Esophagus muscularis mucosa (tissue), 4 donors: Measurements from ENCODE around the gene REEP2. TPM values are rescaled to one million over a fixed set of nuclear protein-coding genes. Genes with fewer than 3 reads are reported as not detected.

ENCODE experiments used
- DNase-seq: peaks from one replicate; pipeline ENCODE4 v3.0.0-alpha.2; 2017; ENCODE audit errors: extremely low spot score
- H3K27ac ChIP-seq, 4 donors: fragments of 200-600 bp; sonication (generic); replicated peaks in 1 of 4; 1 replicate in 3 of 4; 2 replicates in 1 of 4; pipeline ENCODE4 v1.5.1; 2016 to 2019; ENCODE audit warnings: mild to moderate bottlenecking in 1 of 4
- H3K27me3 ChIP-seq, 4 donors: fragments of 200-600 bp; sonication (generic); one replicate each; pipeline versions ENCODE4 v1.5.1 to v1.6.0; 2016 to 2019
- H3K36me3 ChIP-seq, 4 donors: fragments of 200-600 bp; sonication (generic); one replicate each; pipeline ENCODE4 v1.5.1; 2016 to 2019
- H3K4me1 ChIP-seq, 4 donors: fragments of 200-600 bp; sonication (generic); one replicate each; pipeline ENCODE4 v1.5.1; 2016 to 2019
- H3K4me3 ChIP-seq, 4 donors: fragments of 200-600 bp; sonication (generic); 1 replicate in 2 of 4; 2 replicates in 2 of 4; pipeline ENCODE4 v1.5.1; 2016 to 2019; ENCODE audit warnings: mild to moderate bottlenecking in 4 of 4, moderate library complexity in 1 of 4
- H3K9me3 ChIP-seq, 4 donors: fragments of 200-600 bp; sonication (generic); 1 replicate in 3 of 4; 2 replicates in 1 of 4; pipeline ENCODE4 v1.5.1; 2016 to 2019
- EP300 ChIP-seq: sonication (generic); formaldehyde crosslinking; IDR thresholded peaks from one replicate; pipeline ENCODE4 v1.6.1; 2017; ENCODE audit warnings: antibody characterized with exemption
- POLR2A ChIP-seq: fragments of 450-650 bp; IDR thresholded peaks from one replicate; pipeline ENCODE4 v1.6.1; 2017; ENCODE audit warnings: antibody characterized with exemption, moderate library complexity, mild to moderate bottlenecking, low read depth
- POLR2AphosphoS5 ChIP-seq, 2 donors: sonication (generic); formaldehyde crosslinking; IDR thresholded peaks; one replicate each; pipeline ENCODE4 v1.6.1; 2017; ENCODE audit warnings: antibody characterized with exemption in 2 of 2
- WGBS: methylation state at CpG from one replicate; pipeline ENCODE4 v1.1.5; 2018; 5-methylcytosine and 5-hydroxymethylcytosine counted together
- intact Hi-C: fragments of 100-400 bp; cut with DNase I; formaldehyde crosslinking; loops from one replicate; pipeline ENCODE4 v1.15.1; 2023
- total RNA-seq, 4 donors: library from RNA; depleted of rRNA; stranded (reverse); fragments of >200 nt; gene quantifications; one replicate each; pipeline versions ENCODE4 v1.1.0 to v1.2.1, GENCODE V29; 2016
- TF ChIP-seq, protein P1 (sequence below), 3 experiments: fragments of 200-600 bp in 2 of 3; fragments of 450-650 bp in 1 of 3; sonication (generic) in 2 of 3; IDR thresholded peaks; one replicate each; pipeline ENCODE4 v1.5.1; 2017 to 2019; ENCODE audit warnings: antibody characterized with exemption in 3 of 3, mild to moderate bottlenecking in 2 of 3, moderate library complexity in 1 of 3

Gene REEP2
- total RNA-seq, 4 donors from 2014 or later, result 24.5 to 55.9 (median 33.6) TPM

DNA sequence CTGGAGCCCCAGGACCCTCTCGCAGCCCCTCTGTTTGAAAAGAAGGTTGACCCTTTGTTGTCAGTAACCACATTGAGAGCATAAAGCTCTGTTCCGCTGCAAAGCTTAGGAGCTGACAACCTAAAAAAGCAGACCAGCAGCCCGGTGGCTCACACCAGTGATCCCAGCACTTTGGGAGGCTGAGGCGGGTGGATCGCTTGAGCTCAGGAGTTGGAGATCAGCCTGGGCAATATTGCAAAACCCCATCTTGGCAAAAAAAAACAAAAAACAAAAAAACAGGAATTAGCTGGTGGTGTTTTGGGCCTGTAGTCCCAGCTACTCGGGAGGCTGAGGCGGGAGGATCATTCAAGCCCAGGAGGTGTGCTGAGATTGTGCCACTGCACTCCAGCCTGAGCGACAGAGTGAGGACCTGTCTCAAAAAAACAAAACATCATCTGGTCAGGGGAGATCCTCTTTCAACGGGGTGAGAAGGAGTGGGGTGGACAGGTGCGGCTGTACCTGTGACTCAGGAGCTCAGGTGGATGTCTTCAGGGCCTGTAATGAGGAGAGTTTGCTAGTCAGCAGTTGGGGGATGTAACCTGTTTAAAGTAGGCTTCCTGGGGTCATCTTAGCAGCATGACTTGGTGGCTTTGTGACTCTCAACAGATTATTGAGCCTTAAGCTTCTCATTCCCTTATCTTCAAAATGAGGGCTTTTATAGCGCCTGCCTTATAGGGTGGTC, 694 bp upstream of the REEP2 start:
- Histone ChIP-seq H3K4me1 (peaks cover 26 to 31% (median 28%) of the 10 kb centered on the region in 4 donors), H3K36me3 (peaks cover 25 to 43% (median 36%) of the 10 kb centered on the region in 4 donors), H3K9me3 (no peaks in the 10 kb centered on the region), H3K4me3 (peak overlapping the region; percentile 61 to 76 (median 64)), H3K27ac (peak overlapping the region; percentile 75 to 80 (median 76)), H3K27me3 (no peaks in the 10 kb centered on the region)
- TF ChIP-seq EP300 (no peak), POLR2A (no peak), POLR2AphosphoS5 (IDR thresholded peaks at IDR 0.05) (no peak)
- TF ChIP-seq, protein P1, sequence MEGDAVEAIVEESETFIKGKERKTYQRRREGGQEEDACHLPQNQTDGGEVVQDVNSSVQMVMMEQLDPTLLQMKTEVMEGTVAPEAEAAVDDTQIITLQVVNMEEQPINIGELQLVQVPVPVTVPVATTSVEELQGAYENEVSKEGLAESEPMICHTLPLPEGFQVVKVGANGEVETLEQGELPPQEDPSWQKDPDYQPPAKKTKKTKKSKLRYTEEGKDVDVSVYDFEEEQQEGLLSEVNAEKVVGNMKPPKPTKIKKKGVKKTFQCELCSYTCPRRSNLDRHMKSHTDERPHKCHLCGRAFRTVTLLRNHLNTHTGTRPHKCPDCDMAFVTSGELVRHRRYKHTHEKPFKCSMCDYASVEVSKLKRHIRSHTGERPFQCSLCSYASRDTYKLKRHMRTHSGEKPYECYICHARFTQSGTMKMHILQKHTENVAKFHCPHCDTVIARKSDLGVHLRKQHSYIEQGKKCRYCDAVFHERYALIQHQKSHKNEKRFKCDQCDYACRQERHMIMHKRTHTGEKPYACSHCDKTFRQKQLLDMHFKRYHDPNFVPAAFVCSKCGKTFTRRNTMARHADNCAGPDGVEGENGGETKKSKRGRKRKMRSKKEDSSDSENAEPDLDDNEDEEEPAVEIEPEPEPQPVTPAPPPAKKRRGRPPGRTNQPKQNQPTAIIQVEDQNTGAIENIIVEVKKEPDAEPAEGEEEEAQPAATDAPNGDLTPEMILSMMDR (IDR thresholded peaks at IDR 0.05), result no peak
- intact Hi-C loops, result no loop called here
- 81% methylated on average over 11 of the region's 11 CpGs for WGBS
- DNase-seq, result no peak

DNA sequence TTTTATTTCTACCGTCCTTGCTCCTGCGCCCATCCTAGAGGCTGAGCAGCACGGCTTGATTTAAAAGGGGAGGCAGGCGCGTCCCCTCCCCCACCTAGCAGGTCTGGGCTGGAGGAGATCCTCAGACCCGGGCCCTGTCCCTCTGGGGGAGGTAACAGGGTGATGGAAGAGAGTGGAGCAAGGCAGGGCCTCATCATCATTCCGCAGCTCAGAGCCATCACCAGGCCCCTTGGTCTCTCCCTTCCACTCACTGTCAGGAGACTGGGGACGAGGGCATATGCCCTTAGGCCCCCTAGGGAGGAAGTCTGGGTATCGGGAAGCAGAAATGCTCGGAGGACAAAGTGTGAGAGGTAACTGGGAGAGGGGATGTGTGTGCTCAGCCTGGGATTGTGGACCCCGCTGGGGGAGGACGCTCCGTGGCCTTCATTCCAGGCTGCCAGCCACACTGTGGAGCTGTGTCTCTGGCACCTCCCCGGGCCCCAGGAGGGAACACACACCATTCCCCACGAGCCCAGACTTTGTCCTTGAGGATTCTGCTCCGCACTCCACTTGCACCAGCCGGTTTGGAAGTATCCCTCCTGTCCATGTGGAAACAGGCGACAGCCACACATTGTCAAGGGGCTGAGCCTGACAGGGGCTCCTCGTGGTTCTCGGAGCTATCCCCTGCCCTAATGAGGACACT, 761 bp downstream of the REEP2 start:
- no peak for DNase-seq
- Histone ChIP-seq H3K27ac (peak overlapping the region; percentile 75 to 80 (median 76)), H3K36me3 (peaks cover 15 to 35% (median 25%) of the 10 kb centered on the region in 4 donors), H3K27me3 (no peaks in the 10 kb centered on the region), H3K9me3 (no peaks in the 10 kb centered on the region), H3K4me1 (peaks cover 26 to 31% (median 28%) of the 10 kb centered on the region in 4 donors), H3K4me3 (peak overlapping the region; percentile 61 to 76 (median 64))
- TF ChIP-seq, protein P1 (IDR thresholded peaks at IDR 0.05), result no peak
- no peak for TF ChIP-seq POLR2A
- no peak for TF ChIP-seq EP300
- no peak for TF ChIP-seq POLR2AphosphoS5 (IDR thresholded peaks at IDR 0.05)
- 24% methylated on average over 17 of the region's 20 CpGs for WGBS
- intact Hi-C loops, result no loop called here

DNA sequence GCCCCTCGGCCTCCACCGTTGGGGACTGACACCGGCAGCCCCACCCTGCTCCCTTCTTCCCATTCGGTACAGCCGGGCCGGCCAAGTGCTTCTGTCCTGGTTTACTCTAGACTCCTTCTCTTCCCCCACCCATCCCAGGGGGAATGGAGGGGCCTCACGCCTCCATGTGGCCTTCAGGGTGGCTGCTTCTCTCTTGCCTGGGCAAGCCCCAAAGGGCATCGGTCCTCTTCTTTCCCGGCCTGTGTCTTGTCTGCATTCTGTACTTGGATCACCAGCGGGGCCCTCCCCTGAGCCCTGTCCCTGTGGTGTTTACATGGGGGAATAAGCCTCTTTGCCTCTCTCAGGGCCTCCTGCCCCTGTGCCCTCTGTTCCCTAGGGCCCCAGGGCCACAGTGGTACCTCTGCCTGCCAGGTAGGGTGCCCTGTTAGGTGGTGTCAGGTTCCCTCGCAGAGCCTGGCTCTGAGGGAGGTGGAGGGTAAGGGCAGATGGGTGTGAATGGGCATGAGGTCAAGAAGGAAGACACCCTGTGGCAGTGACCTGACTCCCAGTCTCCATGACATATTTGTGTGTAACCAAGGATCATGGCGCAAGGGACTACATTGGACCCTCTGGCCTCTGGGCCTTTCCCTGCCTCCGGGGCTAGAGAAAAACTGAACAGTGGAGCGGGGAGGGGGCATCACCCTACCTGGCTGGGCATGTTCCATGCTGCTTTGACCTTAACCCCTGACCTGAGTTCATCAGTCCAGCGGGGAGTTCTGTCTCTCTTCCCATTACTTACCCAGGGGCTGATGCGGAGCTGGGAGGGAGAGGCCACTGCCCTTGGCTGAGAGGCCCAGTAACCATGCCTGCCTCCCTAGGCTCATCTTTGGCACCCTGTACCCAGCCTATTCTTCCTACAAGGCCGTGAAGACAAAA, 1.6 kb downstream of the REEP2 start:
- DNase-seq, result no peak
- 62% methylated on average over 16 of the region's 17 CpGs for whole genome bisulfite sequencing
- peaks cover 7 to 33% (median 21%) of the 10 kb centered on the region in 4 donors for H3K36me3 ChIP-seq
- H3K4me1 ChIP-seq, result peaks cover 26 to 31% (median 28%) of the 10 kb centered on the region in 4 donors
- intact Hi-C loops, result no loop called here
- no peaks in the 10 kb centered on the region for H3K9me3 ChIP-seq
- H3K27ac ChIP-seq, result peak overlapping the region; percentile 75 to 80 (median 76)
- TF ChIP-seq POLR2A, result no peak
- no peak for TF ChIP-seq EP300
- TF ChIP-seq, protein P1 (IDR thresholded peaks at IDR 0.05), result no peak
- no peak for TF ChIP-seq POLR2AphosphoS5 (IDR thresholded peaks at IDR 0.05)
- no peaks in the 10 kb centered on the region for H3K27me3 ChIP-seq
- H3K4me3 ChIP-seq, result peak overlapping the region; percentile 61 to 76 (median 64)

DNA sequence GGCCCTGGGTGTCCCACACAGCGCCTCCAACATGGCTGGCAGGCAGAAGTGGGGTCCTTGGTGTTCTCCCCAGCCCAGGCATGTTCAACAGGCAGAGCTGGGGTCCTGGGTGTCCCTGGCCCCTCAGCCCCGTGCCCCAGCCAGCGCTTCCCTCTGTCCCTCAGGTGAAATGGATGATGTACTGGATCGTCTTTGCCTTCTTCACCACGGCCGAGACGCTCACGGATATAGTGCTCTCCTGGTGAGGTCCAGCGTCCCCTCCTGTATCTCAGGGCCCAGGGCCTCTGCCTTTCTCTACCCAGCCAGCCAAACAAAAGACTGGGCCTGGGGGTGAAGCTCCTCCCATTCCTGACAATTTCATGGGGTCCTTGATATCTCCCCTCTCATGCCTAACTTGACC, 2.4 kb downstream of the REEP2 start:
- Histone ChIP-seq H3K27ac (peak overlapping the region in 2 of 4 donors; percentile 75 to 80), H3K27me3 (no peaks in the 10 kb centered on the region), H3K9me3 (no peaks in the 10 kb centered on the region), H3K4me3 (no peak overlapping the region), H3K4me1 (peaks cover 26 to 31% (median 28%) of the 10 kb centered on the region in 4 donors), H3K36me3 (peaks cover 0 to 29% (median 16%) of the 10 kb centered on the region in 4 donors)
- 95% methylated on average over 9 of the region's 9 CpGs for WGBS
- intact Hi-C loops, result no loop called here
- TF ChIP-seq, protein P1 (IDR thresholded peaks at IDR 0.05), result no peak
- TF ChIP-seq POLR2AphosphoS5 (IDR thresholded peaks at IDR 0.05) (no peak), POLR2A (no peak), EP300 (no peak)
- no peak for DNase-seq
